ENCODE results near the gene PHACTR1.

The PHACTR1 gene

DNA sequence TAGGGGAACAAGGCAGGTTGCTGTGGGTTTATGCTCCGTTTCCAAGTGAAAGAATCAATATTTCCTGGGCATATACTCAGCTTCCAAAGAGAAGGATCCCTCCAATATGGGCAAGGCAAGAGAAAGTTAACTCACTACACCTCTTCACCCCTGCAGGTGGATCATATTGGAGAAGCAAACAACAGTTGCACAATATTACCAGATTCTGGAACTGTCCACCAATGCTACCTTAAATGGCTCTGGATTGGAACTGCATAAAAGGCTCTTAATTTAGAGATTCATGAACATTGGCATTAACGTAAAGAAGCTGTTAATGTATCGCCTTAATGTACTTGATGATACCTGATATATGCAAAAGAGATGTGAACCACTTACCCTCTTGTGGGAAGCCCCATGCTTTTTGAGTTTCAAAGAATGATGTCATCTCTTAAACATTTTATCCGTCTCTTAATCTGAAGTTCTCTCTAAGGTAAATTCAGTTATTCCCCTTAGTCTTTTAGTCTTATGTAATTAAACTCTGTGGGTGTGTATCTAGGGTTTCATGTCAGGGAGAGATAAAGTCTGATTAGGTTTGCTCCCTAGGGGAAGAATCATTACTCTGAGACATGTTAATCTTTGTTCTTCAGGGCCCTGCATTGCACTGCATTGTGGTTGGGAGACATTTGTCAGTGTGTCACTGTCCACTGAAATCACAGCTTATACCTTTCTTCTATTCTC is 99.5 kb downstream of the PHACTR1 start:
- no peak for DNase-seq (ENCODE audit: low read depth, low spot score)
- Histone ChIP-seq H3K27ac (ENCODE audit: low read length) (no peak overlapping the region), H3K36me3 (ENCODE audit: control insufficient read depth, insufficient read depth, low read length) (no peaks in the 10 kb centered on the region), H3K27me3 (ENCODE audit: control insufficient read depth, insufficient read depth, low read length) (no peaks in the 10 kb centered on the region), H3K9me3 (ENCODE audit: control insufficient read depth, insufficient read depth, low read length) (no peaks in the 10 kb centered on the region), H3K4me3 (ENCODE audit: low read length) (no peak overlapping the region), H3K4me1 (ENCODE audit: control insufficient read depth, insufficient read depth, low read length) (no peaks in the 10 kb centered on the region)
- WGBS (ENCODE audit: insufficient coverage, insufficient read length) = no CpG with 5 or more reads among the region's 4 CpGs

- H3K36me3 ChIP-seq (ENCODE audit: control insufficient read depth, insufficient read depth, low read length) = no peaks in the 10 kb centered on the region
- no peak overlapping the region for H3K27ac ChIP-seq (ENCODE audit: low read length)
- no CpG with 5 or more reads among the region's 1 CpG for WGBS (ENCODE audit: insufficient coverage, insufficient read length)
- no peak overlapping the region for H3K4me3 ChIP-seq (ENCODE audit: low read length)
- no peaks in the 10 kb centered on the region for H3K27me3 ChIP-seq (ENCODE audit: control insufficient read depth, insufficient read depth, low read length)
- no peaks in the 10 kb centered on the region for H3K9me3 ChIP-seq (ENCODE audit: control insufficient read depth, insufficient read depth, low read length)
- no peaks in the 10 kb centered on the region for H3K4me1 ChIP-seq (ENCODE audit: control insufficient read depth, insufficient read depth, low read length)
- DNase-seq (ENCODE audit: low read depth, low spot score) = no peak
Observed at GRCh38 chr6:12818324-12818723, 101.8 kb downstream of the PHACTR1 start.

DNA sequence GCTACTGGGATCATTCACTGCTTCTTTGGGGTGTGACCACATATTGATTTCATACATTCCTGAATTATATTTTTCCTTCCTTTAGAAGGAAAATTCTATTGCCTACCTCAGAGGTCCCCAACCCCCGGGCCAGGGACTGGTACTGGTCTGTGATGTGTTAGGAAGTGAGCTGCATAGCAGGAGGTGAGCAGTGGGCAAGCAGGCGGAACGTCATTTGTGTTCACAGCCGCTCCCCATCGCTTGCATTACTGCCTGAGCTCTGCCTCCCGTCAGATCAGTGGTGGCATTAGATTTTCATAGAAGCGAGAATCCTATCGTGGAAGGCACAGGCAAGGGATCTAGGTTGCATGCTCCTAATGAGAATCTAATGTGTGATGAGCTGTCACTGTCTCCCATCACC is 107.3 kb downstream of the PHACTR1 start:
- WGBS (ENCODE audit: insufficient coverage, insufficient read length) = no CpG with 5 or more reads among the region's 8 CpGs
- Histone ChIP-seq H3K9me3 (ENCODE audit: control insufficient read depth, insufficient read depth, low read length) (no peaks in the 10 kb centered on the region), H3K36me3 (ENCODE audit: control insufficient read depth, insufficient read depth, low read length) (no peaks in the 10 kb centered on the region), H3K27ac (ENCODE audit: low read length) (no peak overlapping the region), H3K27me3 (ENCODE audit: control insufficient read depth, insufficient read depth, low read length) (no peaks in the 10 kb centered on the region), H3K4me1 (ENCODE audit: control insufficient read depth, insufficient read depth, low read length) (peaks cover 1% of the 10 kb centered on the region; the same call in 1 of the 2 replicates), H3K4me3 (ENCODE audit: low read length) (no peak overlapping the region)
- DNase-seq (ENCODE audit: low read depth, low spot score) = no peak

DNA sequence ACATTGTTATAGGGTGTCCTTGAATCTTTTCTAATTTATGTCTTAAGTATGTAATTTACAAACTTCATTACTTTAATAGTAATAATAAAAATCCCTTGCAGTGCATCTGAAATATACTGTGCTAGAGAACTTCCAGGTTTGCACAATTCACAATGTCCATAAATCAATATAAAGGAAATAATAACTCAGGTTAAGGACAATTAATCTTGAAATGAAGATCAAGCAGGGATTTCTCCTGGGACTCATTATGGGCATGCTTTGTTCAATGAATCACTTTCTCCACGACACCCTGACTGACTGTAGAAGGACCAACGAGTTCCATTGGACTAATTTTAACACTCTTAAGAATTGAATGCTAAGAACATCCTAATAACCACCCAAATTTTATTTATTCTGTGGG is 110.0 kb downstream of the PHACTR1 start:
- Histone ChIP-seq H3K4me3 (ENCODE audit: low read length) (no peak overlapping the region), H3K36me3 (ENCODE audit: control insufficient read depth, insufficient read depth, low read length) (no peaks in the 10 kb centered on the region), H3K27me3 (ENCODE audit: control insufficient read depth, insufficient read depth, low read length) (no peaks in the 10 kb centered on the region), H3K27ac (ENCODE audit: low read length) (no peak overlapping the region), H3K4me1 (ENCODE audit: control insufficient read depth, insufficient read depth, low read length) (peaks cover 1% of the 10 kb centered on the region; the same call in 1 of the 2 replicates), H3K9me3 (ENCODE audit: control insufficient read depth, insufficient read depth, low read length) (no peaks in the 10 kb centered on the region)
- no CpG with 5 or more reads among the region's 2 CpGs for WGBS (ENCODE audit: insufficient coverage, insufficient read length)
- no peak for DNase-seq (ENCODE audit: low read depth, low spot score)

- Histone ChIP-seq H3K9me3 (ENCODE audit: control insufficient read depth, insufficient read depth, low read length) (no peaks in the 10 kb centered on the region), H3K4me3 (ENCODE audit: low read length) (no peak overlapping the region), H3K4me1 (ENCODE audit: control insufficient read depth, insufficient read depth, low read length) (peaks cover 1% of the 10 kb centered on the region; the same call in 1 of the 2 replicates), H3K27ac (ENCODE audit: low read length) (no peak overlapping the region), H3K27me3 (ENCODE audit: control insufficient read depth, insufficient read depth, low read length) (no peaks in the 10 kb centered on the region), H3K36me3 (ENCODE audit: control insufficient read depth, insufficient read depth, low read length) (no peaks in the 10 kb centered on the region)
- no CpG with 5 or more reads among the region's 2 CpGs for WGBS (ENCODE audit: insufficient coverage, insufficient read length)
- no peak for DNase-seq (ENCODE audit: low read depth, low spot score)
Observed at GRCh38 chr6:12827921-12828320, 111.4 kb downstream of the PHACTR1 start.

DNA sequence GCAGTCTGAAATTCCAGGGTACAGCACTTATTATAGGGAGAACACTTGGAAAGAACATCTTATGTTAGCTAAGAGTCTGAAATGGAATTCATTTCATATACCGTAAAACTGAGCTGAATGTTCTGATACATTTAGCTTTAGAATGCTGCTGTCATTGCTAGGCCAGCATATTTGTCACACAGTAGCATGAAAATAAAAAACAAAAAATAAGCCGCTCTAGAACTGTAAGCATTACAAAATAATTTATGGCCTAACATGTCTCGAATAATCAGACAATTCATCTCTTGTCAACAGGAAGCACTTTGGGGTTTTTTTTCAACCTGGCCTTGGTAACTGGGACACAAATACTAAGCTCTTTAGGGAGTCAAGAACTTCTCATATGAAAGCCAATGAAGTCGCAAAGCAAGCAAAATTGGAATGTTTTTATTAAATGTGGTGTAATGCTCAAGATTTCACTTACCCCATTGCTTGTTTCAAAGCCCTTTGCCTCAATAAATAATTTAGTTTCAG is 115.7 kb downstream of the PHACTR1 start:
- DNase-seq (ENCODE audit: low read depth, low spot score) = no peak
- no CpG with 5 or more reads among the region's 4 CpGs for WGBS (ENCODE audit: insufficient coverage, insufficient read length)
- Histone ChIP-seq H3K4me3 (ENCODE audit: low read length) (no peak overlapping the region), H3K27ac (ENCODE audit: low read length) (no peak overlapping the region), H3K4me1 (ENCODE audit: control insufficient read depth, insufficient read depth, low read length) (no peaks in the 10 kb centered on the region), H3K27me3 (ENCODE audit: control insufficient read depth, insufficient read depth, low read length) (no peaks in the 10 kb centered on the region), H3K9me3 (ENCODE audit: control insufficient read depth, insufficient read depth, low read length) (no peaks in the 10 kb centered on the region), H3K36me3 (ENCODE audit: control insufficient read depth, insufficient read depth, low read length) (no peaks in the 10 kb centered on the region)

- Histone ChIP-seq H3K4me3 (ENCODE audit: low read length) (no peak overlapping the region), H3K4me1 (ENCODE audit: control insufficient read depth, insufficient read depth, low read length) (no peaks in the 10 kb centered on the region; the same call in 1 of the 2 replicates), H3K27ac (ENCODE audit: low read length) (no peak overlapping the region), H3K9me3 (ENCODE audit: control insufficient read depth, insufficient read depth, low read length) (0 out of 2 replicates have a peak, but pooled peaks cover 2% of the 10 kb centered on the region), H3K36me3 (ENCODE audit: control insufficient read depth, insufficient read depth, low read length) (no peaks in the 10 kb centered on the region), H3K27me3 (ENCODE audit: control insufficient read depth, insufficient read depth, low read length) (no peaks in the 10 kb centered on the region)
- no CpG with 5 or more reads among the region's 2 CpGs for WGBS (ENCODE audit: insufficient coverage, insufficient read length)
- DNase-seq (ENCODE audit: low read depth, low spot score) = no peak
Observed at GRCh38 chr6:12836009-12836408, 119.4 kb downstream of the PHACTR1 start.

GRCh38 chr6:12841619-12842018 is 125.1 kb downstream of the PHACTR1 start:
- WGBS (ENCODE audit: insufficient coverage, insufficient read length) = no CpG with 5 or more reads among the region's 1 CpG
- Histone ChIP-seq H3K4me3 (ENCODE audit: low read length) (no peak overlapping the region), H3K27me3 (ENCODE audit: control insufficient read depth, insufficient read depth, low read length) (no peaks in the 10 kb centered on the region), H3K36me3 (ENCODE audit: control insufficient read depth, insufficient read depth, low read length) (no peaks in the 10 kb centered on the region), H3K27ac (ENCODE audit: low read length) (no peak overlapping the region), H3K4me1 (ENCODE audit: control insufficient read depth, insufficient read depth, low read length) (no peaks in the 10 kb centered on the region; the same call in 1 of the 2 replicates), H3K9me3 (ENCODE audit: control insufficient read depth, insufficient read depth, low read length) (0 out of 2 replicates have a peak, but pooled peaks cover 2% of the 10 kb centered on the region)
- no peak for DNase-seq (ENCODE audit: low read depth, low spot score)

- 0 out of 2 replicates have a peak, but pooled peaks cover 2% of the 10 kb centered on the region for H3K9me3 ChIP-seq (ENCODE audit: control insufficient read depth, insufficient read depth, low read length)
- DNase-seq (ENCODE audit: low read depth, low spot score) = no peak
- H3K4me1 ChIP-seq (ENCODE audit: control insufficient read depth, insufficient read depth, low read length) = no peaks in the 10 kb centered on the region; the same call in 1 of the 2 replicates
- H3K36me3 ChIP-seq (ENCODE audit: control insufficient read depth, insufficient read depth, low read length) = no peaks in the 10 kb centered on the region
- H3K27me3 ChIP-seq (ENCODE audit: control insufficient read depth, insufficient read depth, low read length) = no peaks in the 10 kb centered on the region
- H3K4me3 ChIP-seq (ENCODE audit: low read length) = no peak overlapping the region
- no peak overlapping the region for H3K27ac ChIP-seq (ENCODE audit: low read length)
Observed at GRCh38 chr6:12842114-12842513, 125.5 kb downstream of the PHACTR1 start.

- H3K9me3 ChIP-seq (ENCODE audit: control insufficient read depth, insufficient read depth, low read length) = 0 out of 2 replicates have a peak, but pooled peaks cover 2% of the 10 kb centered on the region
- no peaks in the 10 kb centered on the region for H3K27me3 ChIP-seq (ENCODE audit: control insufficient read depth, insufficient read depth, low read length)
- no CpG with 5 or more reads among the region's 2 CpGs for WGBS (ENCODE audit: insufficient coverage, insufficient read length)
- no peaks in the 10 kb centered on the region for H3K36me3 ChIP-seq (ENCODE audit: control insufficient read depth, insufficient read depth, low read length)
- no peaks in the 10 kb centered on the region; the same call in 1 of the 2 replicates for H3K4me1 ChIP-seq (ENCODE audit: control insufficient read depth, insufficient read depth, low read length)
- DNase-seq (ENCODE audit: low read depth, low spot score) = no peak
- no peak overlapping the region for H3K4me3 ChIP-seq (ENCODE audit: low read length)
- H3K27ac ChIP-seq (ENCODE audit: low read length) = no peak overlapping the region
Observed at GRCh38 chr6:12842658-12843057, 126.1 kb downstream of the PHACTR1 start.
